ENCODE results near the gene R3HCC1L. TPM values are rescaled to one million over a fixed set of nuclear protein-coding genes. Genes with fewer than 3 reads are reported as not detected.
A peak's percentile ranks its signal among the peaks of the same experiment; 100 is the strongest.
"Not testable (repeated sequence)": the region's sequence is repeated elsewhere in the genome, so short reads cannot be mapped to it uniquely, and the experiment has no call there.

The R3HCC1L gene
- total and polyA plus RNA-seq, 5 experiments from 2014 or later = 7.3 to 28.8 (median 14.2) TPM

DNA sequence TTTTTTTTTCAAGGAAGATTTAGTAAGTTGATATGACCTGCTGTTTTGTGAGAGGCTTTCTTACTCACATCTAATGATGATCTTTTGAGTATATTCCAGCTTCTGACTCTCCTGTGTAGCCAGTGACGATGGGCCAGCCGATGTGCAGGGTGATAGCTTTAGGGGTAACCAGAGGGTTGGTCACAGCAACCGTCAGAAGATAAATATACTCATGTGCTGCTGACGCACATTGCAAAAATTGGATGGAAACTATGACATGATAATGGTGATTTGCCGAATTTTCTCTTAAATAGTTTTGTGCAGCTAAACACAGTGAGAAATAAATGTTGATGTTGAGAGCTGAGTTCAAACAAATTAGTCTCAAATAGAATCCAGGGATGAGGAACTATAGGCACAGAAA, 29.5 kb downstream of the R3HCC1L start:
- Mint-ChIP-seq H3K4me1 (peaks cover 15 to 40% (median 17%) of the 10 kb centered on the region in 4 donors), H3K36me3 (peaks cover 0 to 76% (median 26%) of the 10 kb centered on the region in 3 donors), H3K27me3 (no peaks in the 10 kb centered on the region), H3K4me3 (no peak overlapping the region), H3K9me3 (no peaks in the 10 kb centered on the region), H3K27ac (peak overlapping the region in 1 of 10 donors; percentile 53)
- POLR2A ChIA-PET = no interaction called here
- DNase-seq (no peak), ATAC-seq (no peak)

- H3K4me3 Mint-ChIP-seq = no peak overlapping the region
- H3K27ac Mint-ChIP-seq = peak overlapping the region in 1 of 10 donors; percentile 12
- POLR2A ChIA-PET = interaction anchor here (0.6 kb wide), 1 partner anchor 833 kb away, joined by 3 read pairs; no protein-coding TSS in a partner anchor
- peaks cover 17 to 39% (median 25%) of the 10 kb centered on the region in 4 donors for H3K4me1 Mint-ChIP-seq
- H3K9me3 Mint-ChIP-seq = no peaks in the 10 kb centered on the region
- H3K36me3 Mint-ChIP-seq = peaks cover 4 to 72% (median 26%) of the 10 kb centered on the region in 3 donors
- DNase-seq = no peak
- H3K27me3 Mint-ChIP-seq = no peaks in the 10 kb centered on the region
- ATAC-seq = no peak
These were observed 32.7 kb downstream of the R3HCC1L start for GRCh38 chr10:98167191-98167590.

GRCh38 chr10:98168147-98168546, 33.7 kb downstream of the R3HCC1L start:
- H3K4me1 Mint-ChIP-seq = peaks cover 18 to 39% (median 27%) of the 10 kb centered on the region in 4 donors
- H3K9me3 Mint-ChIP-seq = no peaks in the 10 kb centered on the region
- peak overlapping the region in 2 of 10 donors; percentile 33 to 48 for H3K27ac Mint-ChIP-seq
- H3K36me3 Mint-ChIP-seq = peaks cover 4 to 68% (median 29%) of the 10 kb centered on the region in 3 donors
- POLR2A ChIA-PET = no interaction called here
- H3K4me3 Mint-ChIP-seq = no peak overlapping the region
- H3K27me3 Mint-ChIP-seq = no peaks in the 10 kb centered on the region
- no peak for DNase-seq
- no peak for ATAC-seq

DNA sequence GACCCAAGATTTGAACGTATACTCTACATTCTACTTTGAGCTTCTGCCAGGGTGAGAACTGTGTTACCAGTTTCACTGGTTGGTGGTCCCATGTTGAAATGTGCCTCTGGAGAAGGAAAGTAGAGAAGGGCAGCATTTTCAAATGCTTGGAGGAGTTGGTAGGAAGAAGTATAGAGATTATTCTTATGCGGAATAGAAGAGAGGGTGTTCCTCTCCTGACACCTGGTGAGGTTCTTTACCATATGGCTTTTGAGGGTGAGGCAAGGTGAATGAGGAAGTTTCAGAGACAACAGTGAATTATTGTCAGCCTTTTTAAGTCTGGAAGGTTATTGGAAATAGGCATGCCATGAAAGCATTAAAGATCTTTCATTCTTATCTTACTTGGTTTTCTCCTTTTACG, 34.3 kb downstream of the R3HCC1L start:
- DNase-seq (no peak), ATAC-seq (no peak)
- Mint-ChIP-seq H3K4me1 (peaks cover 18 to 41% (median 29%) of the 10 kb centered on the region in 4 donors), H3K9me3 (no peaks in the 10 kb centered on the region), H3K4me3 (no peak overlapping the region), H3K27ac (peak overlapping the region in 3 of 10 donors; percentile 10 to 47 (median 28)), H3K36me3 (peaks cover 6 to 67% (median 26%) of the 10 kb centered on the region in 3 donors), H3K27me3 (no peaks in the 10 kb centered on the region)
- POLR2A ChIA-PET = no interaction called here

- POLR2A ChIA-PET = no interaction called here
- no peak overlapping the region for H3K4me3 Mint-ChIP-seq
- peaks cover 18 to 48% (median 29%) of the 10 kb centered on the region in 4 donors for H3K4me1 Mint-ChIP-seq
- no peaks in the 10 kb centered on the region for H3K9me3 Mint-ChIP-seq
- H3K27me3 Mint-ChIP-seq = no peaks in the 10 kb centered on the region
- H3K36me3 Mint-ChIP-seq = peaks cover 11 to 65% (median 28%) of the 10 kb centered on the region in 3 donors
- ATAC-seq (no peak), DNase-seq (no peak)
- H3K27ac Mint-ChIP-seq = peak overlapping the region in 1 of 10 donors; percentile 47
These were observed 34.9 kb downstream of the R3HCC1L start for GRCh38 chr10:98169379-98169778.

DNA sequence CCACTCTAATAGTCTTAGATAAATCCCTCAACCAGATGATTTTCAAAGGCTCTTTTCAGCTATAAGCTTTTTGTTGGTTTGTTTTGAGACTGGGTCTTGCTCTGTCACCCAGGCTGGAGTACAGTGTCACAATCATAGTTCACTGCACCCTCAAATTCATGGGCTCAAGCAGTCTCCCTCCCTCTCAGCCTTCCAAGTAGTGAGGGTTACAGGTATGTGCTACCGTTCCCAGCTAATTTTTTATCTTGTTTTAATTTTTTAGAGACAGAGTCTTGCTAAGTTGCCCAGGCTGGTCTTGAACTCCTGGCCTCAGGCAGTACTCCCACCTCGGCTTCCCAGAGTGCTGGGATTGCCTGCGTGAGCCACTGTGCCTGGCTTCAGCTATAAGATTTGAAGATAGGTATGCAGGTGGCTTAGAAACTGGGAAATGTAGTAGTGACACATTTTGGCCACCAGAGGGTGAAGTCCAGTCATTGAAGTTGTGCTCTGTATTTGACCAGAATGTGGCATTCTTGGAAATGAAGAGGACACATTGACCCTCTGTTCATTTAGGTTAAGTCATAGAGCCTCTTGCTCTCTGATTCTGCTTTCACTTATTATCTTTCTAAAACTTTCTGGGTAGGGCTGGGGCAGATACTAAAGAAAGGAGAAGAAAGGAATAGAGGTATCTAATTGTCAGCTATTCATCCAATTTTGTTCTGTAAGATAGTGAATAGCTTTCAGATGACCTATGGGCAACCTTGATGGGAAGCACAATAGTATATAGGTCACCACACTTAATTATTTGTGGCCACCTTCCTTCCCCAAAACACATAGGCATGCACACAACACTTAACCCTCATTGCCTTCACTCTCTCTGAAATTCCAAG, 36.0 kb downstream of the R3HCC1L start:
- POLR2A ChIA-PET = interaction anchor here (1.4 kb wide), 1 partner anchor 33 kb away, joined by 3 read pairs; no protein-coding TSS in a partner anchor
- Mint-ChIP-seq H3K36me3 (peaks cover 13 to 62% (median 32%) of the 10 kb centered on the region in 3 donors), H3K9me3 (no peaks in the 10 kb centered on the region), H3K27ac (peak overlapping the region in 3 of 10 donors; percentile 17 to 50 (median 48)), H3K27me3 (no peaks in the 10 kb centered on the region), H3K4me1 (peaks cover 15 to 55% (median 29%) of the 10 kb centered on the region in 4 donors), H3K4me3 (no peak overlapping the region)
- DNase-seq (peak in 4 of 10 donors; percentile 1 to 27 (median 10)), ATAC-seq (peak in 1 of 2 donors; percentile 64)

DNA sequence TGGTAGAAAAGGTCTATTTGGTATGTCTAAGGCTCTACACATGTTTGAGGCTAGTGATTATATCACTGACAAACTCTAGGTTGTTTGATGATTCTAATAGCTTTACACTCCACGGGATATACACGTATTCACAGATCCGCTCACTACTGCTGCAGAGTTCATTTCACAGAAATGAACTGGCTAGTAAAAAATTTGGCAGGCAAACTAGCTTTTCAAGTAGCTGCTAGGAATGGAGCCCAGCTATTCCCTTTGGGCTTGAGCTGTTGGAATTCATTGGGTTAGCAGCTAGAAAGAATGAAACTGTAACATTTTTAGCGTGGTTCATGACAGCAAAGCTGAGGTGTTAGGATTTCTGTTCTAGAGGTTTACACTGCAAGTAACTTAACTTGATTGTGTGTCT, 37.6 kb downstream of the R3HCC1L start:
- H3K27ac Mint-ChIP-seq = peak overlapping the region in 1 of 10 donors; percentile 9
- peaks cover 13 to 63% (median 31%) of the 10 kb centered on the region in 4 donors for H3K4me1 Mint-ChIP-seq
- H3K36me3 Mint-ChIP-seq = peaks cover 21 to 54% (median 30%) of the 10 kb centered on the region in 3 donors
- POLR2A ChIA-PET = interaction anchor here (0.5 to 1.4 kb wide), 2 partner anchors 34 to 1595 kb away, joined by 3 read pairs; no protein-coding TSS in a partner anchor
- ATAC-seq = no peak
- no peaks in the 10 kb centered on the region for H3K27me3 Mint-ChIP-seq
- no peak overlapping the region for H3K4me3 Mint-ChIP-seq
- H3K9me3 Mint-ChIP-seq = no peaks in the 10 kb centered on the region
- DNase-seq = no peak

DNA sequence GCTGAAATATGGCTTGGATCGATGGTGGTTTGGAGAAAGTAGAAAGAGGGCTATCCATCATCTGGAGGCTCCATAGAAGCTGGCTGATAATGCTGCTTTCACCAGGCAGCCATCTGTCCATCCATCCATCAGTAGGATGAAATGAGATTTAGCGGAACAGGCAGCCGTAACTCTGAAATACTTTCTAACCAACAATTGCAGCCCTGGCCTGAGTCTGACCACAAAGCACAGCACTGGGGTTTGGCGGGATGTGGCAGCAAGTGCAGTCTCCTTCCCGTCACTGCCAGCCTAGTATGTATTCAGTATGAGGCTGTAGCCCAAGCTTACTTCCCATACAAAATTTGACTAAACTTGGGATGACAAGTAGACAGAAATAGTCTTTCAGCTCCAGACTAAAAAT, 38.0 kb downstream of the R3HCC1L start:
- Mint-ChIP-seq H3K27me3 (no peaks in the 10 kb centered on the region), H3K9me3 (peaks cover 0 to 1% (median 0%) of the 10 kb centered on the region in 9 donors), H3K27ac (no peak overlapping the region), H3K36me3 (peaks cover 21 to 55% (median 34%) of the 10 kb centered on the region in 3 donors), H3K4me1 (peaks cover 13 to 63% (median 33%) of the 10 kb centered on the region in 4 donors), H3K4me3 (no peak overlapping the region)
- ATAC-seq (no peak), DNase-seq (no peak)
- POLR2A ChIA-PET = no interaction called here

GRCh38 chr10:98173260-98173659, 38.8 kb downstream of the R3HCC1L start:
- POLR2A ChIA-PET = no interaction called here
- Mint-ChIP-seq H3K27ac (peak overlapping the region in 1 of 10 donors; percentile 37), H3K4me1 (peaks cover 12 to 57% (median 34%) of the 10 kb centered on the region in 4 donors), H3K27me3 (no peaks in the 10 kb centered on the region), H3K9me3 (peaks cover 0 to 6% (median 0%) of the 10 kb centered on the region in 9 donors), H3K4me3 (no peak overlapping the region), H3K36me3 (peaks cover 21 to 54% (median 40%) of the 10 kb centered on the region in 3 donors)
- ATAC-seq (no peak), DNase-seq (no peak)

- Mint-ChIP-seq H3K9me3 (peaks cover 0 to 25% (median 6%) of the 10 kb centered on the region in 9 donors), H3K4me1 (peaks cover 46 to 69% (median 56%) of the 10 kb centered on the region in 4 donors)
- DNase-seq = not testable (repeated sequence)
These were observed 48.0 kb downstream of the R3HCC1L start for GRCh38 chr10:98182351-98182915.

GRCh38 chr10:98186681-98187080, 52.2 kb downstream of the R3HCC1L start:
- ATAC-seq (no peak), DNase-seq (no peak)
- H3K9me3 Mint-ChIP-seq = peaks cover 0 to 8% (median 0%) of the 10 kb centered on the region in 9 donors
- H3K4me3 Mint-ChIP-seq = no peak overlapping the region
- peaks cover 14 to 81% (median 66%) of the 10 kb centered on the region in 3 donors for H3K36me3 Mint-ChIP-seq
- H3K4me1 Mint-ChIP-seq = peaks cover 16 to 31% (median 28%) of the 10 kb centered on the region in 4 donors
- POLR2A ChIA-PET = no interaction called here
- no peak overlapping the region for H3K27ac Mint-ChIP-seq
- H3K27me3 Mint-ChIP-seq = no peaks in the 10 kb centered on the region

More at GRCh38 chr10:98182351-98182915, 48.0 kb downstream of the R3HCC1L start:
- POLR2A ChIA-PET, ATAC-seq, H3K27me3 Mint-ChIP-seq: not testable (repeated sequence)
- peak overlapping the region in 3 of 10 donors; percentile 6 to 42 (median 31) for H3K4me3 Mint-ChIP-seq
- peaks cover 12 to 88% (median 80%) of the 10 kb centered on the region in 3 donors for H3K36me3 Mint-ChIP-seq
- H3K27ac Mint-ChIP-seq = peak overlapping the region in 2 of 10 donors; percentile 17 to 53

DNA sequence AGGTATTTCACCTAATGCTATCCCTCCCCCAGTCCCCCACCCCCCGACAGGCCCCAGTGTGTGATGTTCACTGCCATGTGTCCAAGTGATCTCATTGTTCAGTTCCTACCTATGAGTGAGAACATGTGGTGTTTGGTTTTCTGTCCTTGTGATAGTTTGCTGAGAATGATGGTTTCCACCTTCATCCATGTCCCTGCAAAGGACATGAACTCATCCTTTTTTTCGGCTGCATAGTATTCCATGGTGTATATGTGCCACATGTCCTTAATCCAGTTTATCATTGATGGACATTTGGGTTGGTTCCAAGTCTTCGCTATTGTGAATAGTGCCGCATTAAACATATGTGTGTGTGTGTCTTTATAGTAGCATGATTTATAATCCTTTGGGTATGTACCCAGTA, 56.3 kb downstream of the R3HCC1L start:
- H3K36me3 Mint-ChIP-seq = peaks cover 12 to 79% (median 57%) of the 10 kb centered on the region in 3 donors
- peaks cover 0 to 12% (median 0%) of the 10 kb centered on the region in 9 donors for H3K9me3 Mint-ChIP-seq
- H3K27ac Mint-ChIP-seq, DNase-seq, ATAC-seq, H3K4me3 Mint-ChIP-seq, POLR2A ChIA-PET, H3K27me3 Mint-ChIP-seq: not testable (repeated sequence)
- H3K4me1 Mint-ChIP-seq = peaks cover 7 to 19% (median 8%) of the 10 kb centered on the region in 4 donors
